Measurements from ENCODE around the gene DIAPH1. TPM values are rescaled to one million over a fixed set of nuclear protein-coding genes. Genes with fewer than 3 reads are reported as not detected.

The DIAPH1 gene
- total RNA-seq, 1 donor from 2014 or later: 118 TPM

DNA sequence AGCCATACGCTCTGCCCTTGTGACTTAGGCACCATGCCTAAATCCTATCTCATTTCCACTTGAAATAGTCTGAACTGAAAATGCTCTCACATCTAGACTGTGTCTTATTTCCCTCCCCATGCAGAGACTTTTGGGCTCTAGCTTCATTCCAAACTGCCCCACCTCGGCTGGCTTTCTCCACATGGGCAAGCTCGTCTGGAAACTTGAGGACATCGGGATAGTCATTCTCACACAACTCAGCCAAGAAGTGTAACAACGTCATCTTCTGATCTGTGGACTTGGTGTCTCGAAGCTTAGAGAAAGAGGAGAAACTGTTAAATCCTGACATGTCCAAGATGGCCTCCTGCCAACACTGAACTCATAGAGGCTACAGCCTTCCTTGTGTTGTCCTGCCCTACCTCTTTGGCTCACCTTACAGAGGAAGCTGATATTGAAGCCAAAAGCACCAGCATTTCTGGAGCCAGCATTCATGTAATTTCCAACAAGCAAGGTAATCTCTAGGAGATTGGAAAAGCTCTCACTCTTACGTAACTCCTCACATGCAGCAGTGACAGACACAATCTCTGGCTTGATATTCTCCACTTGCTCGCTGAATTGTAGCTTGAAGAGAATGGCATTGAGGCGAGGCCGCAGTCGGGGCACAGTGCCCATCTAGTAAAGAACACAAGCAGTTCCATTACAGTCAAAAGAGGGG lies 90.4 kb downstream of the DIAPH1 start:
- Histone ChIP-seq H3K4me3 (no peak overlapping the region), H3K9me3 (no peaks in the 10 kb centered on the region), H3K4me1 (peaks cover 41% of the 10 kb centered on the region), H3K36me3 (peaks cover 75% of the 10 kb centered on the region), H3K27me3 (no peaks in the 10 kb centered on the region), H3K27ac (peak overlapping the region; percentile 77)
- TF ChIP-seq, protein P1, sequence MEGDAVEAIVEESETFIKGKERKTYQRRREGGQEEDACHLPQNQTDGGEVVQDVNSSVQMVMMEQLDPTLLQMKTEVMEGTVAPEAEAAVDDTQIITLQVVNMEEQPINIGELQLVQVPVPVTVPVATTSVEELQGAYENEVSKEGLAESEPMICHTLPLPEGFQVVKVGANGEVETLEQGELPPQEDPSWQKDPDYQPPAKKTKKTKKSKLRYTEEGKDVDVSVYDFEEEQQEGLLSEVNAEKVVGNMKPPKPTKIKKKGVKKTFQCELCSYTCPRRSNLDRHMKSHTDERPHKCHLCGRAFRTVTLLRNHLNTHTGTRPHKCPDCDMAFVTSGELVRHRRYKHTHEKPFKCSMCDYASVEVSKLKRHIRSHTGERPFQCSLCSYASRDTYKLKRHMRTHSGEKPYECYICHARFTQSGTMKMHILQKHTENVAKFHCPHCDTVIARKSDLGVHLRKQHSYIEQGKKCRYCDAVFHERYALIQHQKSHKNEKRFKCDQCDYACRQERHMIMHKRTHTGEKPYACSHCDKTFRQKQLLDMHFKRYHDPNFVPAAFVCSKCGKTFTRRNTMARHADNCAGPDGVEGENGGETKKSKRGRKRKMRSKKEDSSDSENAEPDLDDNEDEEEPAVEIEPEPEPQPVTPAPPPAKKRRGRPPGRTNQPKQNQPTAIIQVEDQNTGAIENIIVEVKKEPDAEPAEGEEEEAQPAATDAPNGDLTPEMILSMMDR (IDR thresholded peaks at IDR 0.05): no peak
- no peak for ATAC-seq
- DNase-seq: no peak
- intact Hi-C loops (cut with DNase I): no loop called here

DNA sequence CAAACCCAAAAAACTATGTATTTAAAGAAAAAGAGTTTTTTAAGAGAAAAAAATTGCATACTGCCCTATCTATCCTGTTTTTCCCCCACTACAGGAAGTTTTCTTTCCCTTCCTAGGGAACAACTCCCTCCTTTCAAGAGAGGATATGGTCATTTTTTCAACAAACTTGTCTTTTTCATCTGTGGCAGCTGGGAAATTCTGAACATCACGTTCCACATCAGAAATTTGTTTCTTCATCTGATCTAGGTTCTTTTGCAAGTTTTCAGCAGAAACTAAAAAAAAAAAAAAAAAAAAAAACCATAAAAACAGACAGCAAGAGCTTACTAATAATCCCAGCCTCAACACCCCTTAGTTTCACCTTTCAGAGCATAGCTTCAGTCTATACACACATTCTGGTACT lies 91.4 kb downstream of the DIAPH1 start:
- intact Hi-C loops (cut with DNase I): no loop called here

DNA sequence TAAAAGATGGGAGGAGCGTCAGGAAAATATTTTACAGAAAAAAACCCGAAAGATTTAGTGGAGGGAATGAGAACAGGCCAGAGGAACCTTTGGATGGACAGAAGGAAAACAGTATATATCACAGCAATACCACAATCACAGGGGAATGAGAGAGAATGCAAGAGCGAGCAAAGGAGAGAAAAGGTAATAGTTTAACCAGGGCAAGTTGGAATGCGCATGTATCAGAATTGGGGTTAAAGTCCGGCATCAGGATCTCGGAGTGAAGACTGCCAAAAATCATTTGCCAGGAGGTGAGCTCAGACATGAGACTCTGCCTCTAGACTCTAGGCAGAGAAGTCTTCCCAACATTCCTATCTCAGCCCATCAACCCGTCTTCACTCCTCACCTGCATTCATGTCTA lies 93.1 kb downstream of the DIAPH1 start:
- intact Hi-C loops (cut with DNase I): no loop called here

More for the DNA sequence above, 91.4 kb downstream of the DIAPH1 start:
- TF ChIP-seq, protein P1 (IDR thresholded peaks at IDR 0.05): no peak
- ATAC-seq (no peak), DNase-seq (no peak)
- Histone ChIP-seq H3K27ac (peak overlapping the region; percentile 77), H3K4me1 (peaks cover 51% of the 10 kb centered on the region), H3K9me3 (no peaks in the 10 kb centered on the region), H3K27me3 (no peaks in the 10 kb centered on the region), H3K36me3 (peaks cover 74% of the 10 kb centered on the region), H3K4me3 (no peak overlapping the region)

DNA sequence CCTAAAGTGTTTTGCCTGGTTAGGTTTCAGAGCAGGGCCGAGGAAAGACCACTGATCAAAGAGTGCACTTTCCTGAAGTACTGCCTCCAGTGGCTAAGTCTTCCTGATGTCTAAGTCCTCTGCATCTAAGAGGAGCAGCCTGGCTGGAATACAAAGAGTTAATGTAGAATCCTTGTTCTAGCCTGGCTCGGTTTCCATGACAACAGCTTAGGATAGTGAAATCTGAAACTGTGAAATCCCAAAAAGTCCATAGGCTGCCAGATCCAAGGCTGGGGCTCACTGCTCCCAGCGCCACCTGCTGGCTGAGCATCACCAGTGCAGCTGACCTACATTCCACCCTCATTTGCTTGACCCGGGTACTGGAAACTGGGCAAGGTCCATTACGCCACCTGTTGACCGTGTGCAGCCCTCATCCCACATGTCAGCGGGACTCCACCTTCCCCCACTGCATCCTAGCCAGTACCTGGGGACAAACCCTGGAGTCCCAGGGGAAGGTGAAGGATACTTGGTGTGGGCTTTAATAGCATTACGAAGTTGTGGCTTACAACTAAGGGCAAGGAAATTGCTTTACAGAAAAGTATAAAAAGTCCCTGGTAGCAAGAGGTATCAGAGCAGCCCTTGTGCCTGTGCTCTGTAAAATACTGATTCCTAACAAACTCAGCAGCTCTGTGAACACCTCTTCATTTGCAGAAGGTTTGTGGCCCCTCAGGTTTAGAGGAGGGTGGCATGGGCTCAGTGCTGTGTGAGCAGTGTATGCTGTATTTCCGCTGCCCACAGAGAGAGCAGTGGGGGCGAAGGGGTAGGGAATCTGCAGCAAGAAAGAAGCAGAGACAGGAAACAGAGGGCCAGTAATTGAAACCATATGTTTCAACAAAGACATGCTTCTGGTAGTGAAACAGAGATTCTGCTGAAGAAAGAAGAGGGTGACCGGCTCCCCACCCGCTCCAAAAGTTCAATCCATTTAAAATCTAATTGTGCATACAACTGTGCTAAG lies 93.9 kb downstream of the DIAPH1 start:
- H3K27ac ChIP-seq: peak overlapping the region; percentile 70
- TF ChIP-seq, protein P1 (IDR thresholded peaks at IDR 0.05): peak; percentile 99
- ATAC-seq (peak; percentile 96), DNase-seq (peak; percentile 89)
- no peaks in the 10 kb centered on the region for H3K27me3 ChIP-seq
- H3K9me3 ChIP-seq: no peaks in the 10 kb centered on the region
- peaks cover 72% of the 10 kb centered on the region for H3K4me1 ChIP-seq
- peaks cover 67% of the 10 kb centered on the region for H3K36me3 ChIP-seq
- H3K4me3 ChIP-seq: no peak overlapping the region
- intact Hi-C loops (cut with DNase I): no loop called here

More for the DNA sequence above, 93.1 kb downstream of the DIAPH1 start:
- ATAC-seq (no peak), DNase-seq (no peak)
- H3K4me3 ChIP-seq: no peak overlapping the region
- H3K9me3 ChIP-seq: no peaks in the 10 kb centered on the region
- peak overlapping the region; percentile 70 for H3K27ac ChIP-seq
- H3K4me1 ChIP-seq: peaks cover 69% of the 10 kb centered on the region
- H3K36me3 ChIP-seq: peaks cover 64% of the 10 kb centered on the region
- H3K27me3 ChIP-seq: no peaks in the 10 kb centered on the region
- TF ChIP-seq, protein P1 (IDR thresholded peaks at IDR 0.05): no peak

DNA sequence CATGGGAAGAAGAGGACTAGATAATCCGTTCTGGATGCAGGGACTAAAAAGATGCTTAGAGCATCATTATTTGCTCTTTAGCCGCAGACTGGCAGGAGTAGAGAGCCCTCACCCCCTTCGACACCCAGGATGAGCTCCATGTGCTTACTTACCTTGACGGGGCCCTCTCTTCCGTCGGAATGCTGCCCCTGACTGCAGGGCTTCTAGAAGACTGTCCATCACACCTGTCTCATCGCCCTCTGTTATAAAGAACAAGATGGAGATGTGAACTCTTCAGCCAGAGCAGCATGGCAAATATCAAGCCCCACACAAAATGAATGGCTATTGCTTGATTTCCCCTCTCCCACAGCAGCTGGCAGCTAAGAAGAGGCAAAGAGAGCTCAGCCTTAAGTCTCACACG lies 94.8 kb downstream of the DIAPH1 start:
- Histone ChIP-seq H3K9me3 (no peaks in the 10 kb centered on the region), H3K36me3 (peaks cover 70% of the 10 kb centered on the region), H3K27me3 (no peaks in the 10 kb centered on the region), H3K27ac (peak overlapping the region; percentile 56), H3K4me1 (peaks cover 72% of the 10 kb centered on the region), H3K4me3 (no peak overlapping the region)
- no peak for ATAC-seq
- TF ChIP-seq, protein P1 (IDR thresholded peaks at IDR 0.05): no peak
- no peak for DNase-seq
- intact Hi-C loops (cut with DNase I): no loop called here

Measured in upper lobe of right lung (tissue), 1 donor.